ENCODE results near the gene MVB12B.
"Not testable (repeated sequence)": the region's sequence is repeated elsewhere in the genome, so short reads cannot be mapped to it uniquely, and the experiment has no call there.

- not testable (repeated sequence) for TF ChIP-seq POLR2A (IDR thresholded peaks at IDR 0.05; ENCODE audit: low read length); GATA1 (IDR thresholded peaks at IDR 0.05; ENCODE audit: low read depth, low read length)
These were observed 213.8 kb downstream of the MVB12B start for GRCh38 chr9:126540398-126540797.

Measured in erythroblast (primary cell).